ENCODE measurements around the gene EMD. TPM values are rescaled to one million over a fixed set of nuclear protein-coding genes. Genes with fewer than 3 reads are reported as not detected.

EMD gene
- total RNA-seq, 3 donors from 2014 or later, result 107 to 113 (median 111) TPM

- H3K9me3 Mint-ChIP-seq, result no peaks in the 10 kb centered on the region
- H3K4me1 Mint-ChIP-seq (ENCODE audit: low read depth), result peaks cover 23% of the 10 kb centered on the region
- peak; percentile 99 for ATAC-seq
- DNase-seq, result peak; percentile 78
- no peaks in the 10 kb centered on the region for H3K27me3 Mint-ChIP-seq (ENCODE audit: low read depth)
- peak within 1 kb of the TSS; percentile 80 for H3K4me3 Mint-ChIP-seq
- H3K36me3 Mint-ChIP-seq (ENCODE audit: insufficient read depth), result peaks cover 5% of the 10 kb centered on the region
Observed at GRCh38 chrX:154428176-154429171, 49.4 kb downstream of the EMD start, which contains the start of gene ATP6AP1. ATP6AP1 (plus strand) TSS chrX:154428677; CDS start chrX:154428693, 16 bp downstream.

- ATAC-seq, result no peak
- H3K4me3 Mint-ChIP-seq, result peak overlapping the region; percentile 80
Observed at GRCh38 chrX:154429711-154430110, 50.6 kb downstream of the EMD start.

DNA sequence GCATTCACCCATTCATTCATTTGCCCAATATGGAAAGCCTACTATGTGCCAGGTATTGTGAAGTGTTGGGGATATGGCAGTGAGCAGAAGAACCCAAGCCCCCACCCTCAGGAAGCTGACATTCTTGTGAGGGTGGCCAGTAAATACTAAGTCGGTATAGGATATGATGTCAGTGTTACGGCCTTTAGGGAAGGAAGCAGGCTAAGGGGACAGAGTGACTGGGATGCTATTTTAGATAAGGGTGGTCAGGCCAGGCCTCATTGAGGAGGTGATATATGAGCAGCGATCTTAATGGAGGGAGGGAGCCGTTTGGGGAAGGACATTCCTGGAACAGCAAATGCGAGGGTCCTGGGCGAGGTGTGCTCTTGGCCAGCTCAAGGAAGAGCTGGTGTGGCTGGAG, 51.4 kb downstream of the EMD start:
- H3K9me3 Mint-ChIP-seq, result no peaks in the 10 kb centered on the region
- peaks cover 5% of the 10 kb centered on the region for H3K36me3 Mint-ChIP-seq (ENCODE audit: insufficient read depth)
- no peak for ATAC-seq
- H3K4me3 Mint-ChIP-seq, result no peak overlapping the region
- peaks cover 21% of the 10 kb centered on the region for H3K4me1 Mint-ChIP-seq (ENCODE audit: low read depth)
- H3K27me3 Mint-ChIP-seq (ENCODE audit: low read depth), result no peaks in the 10 kb centered on the region
- no peak for DNase-seq

More at GRCh38 chrX:154429711-154430110, 50.6 kb downstream of the EMD start:
- Mint-ChIP-seq H3K4me1 (ENCODE audit: low read depth) (peaks cover 21% of the 10 kb centered on the region), H3K36me3 (ENCODE audit: insufficient read depth) (peaks cover 5% of the 10 kb centered on the region), H3K27me3 (ENCODE audit: low read depth) (no peaks in the 10 kb centered on the region), H3K9me3 (no peaks in the 10 kb centered on the region)
- DNase-seq, result no peak

DNA sequence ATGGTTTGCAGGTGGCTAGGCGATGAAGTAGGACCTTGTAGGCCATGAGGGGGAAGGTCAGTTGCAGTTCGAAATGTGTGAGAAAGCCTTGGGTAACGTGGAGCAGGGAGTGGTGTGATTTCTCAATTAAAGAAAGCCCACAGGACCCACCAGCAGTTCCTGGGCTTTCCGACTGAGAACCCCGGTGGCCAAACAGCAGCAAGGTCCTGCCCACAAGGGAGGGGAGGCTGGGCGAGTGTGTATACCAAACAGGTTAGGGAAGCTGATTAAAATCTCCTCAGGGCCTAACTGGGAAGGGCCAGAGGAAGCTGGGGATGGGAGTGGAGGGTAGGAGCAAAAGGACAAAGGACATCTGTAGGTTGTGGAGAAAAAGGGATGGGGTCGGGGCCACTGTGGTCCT, 51.8 kb downstream of the EMD start:
- DNase-seq (no peak), ATAC-seq (no peak)
- H3K4me1 Mint-ChIP-seq (ENCODE audit: low read depth), result peaks cover 22% of the 10 kb centered on the region

More for the DNA sequence above, 51.8 kb downstream of the EMD start:
- H3K4me3 Mint-ChIP-seq, result no peak overlapping the region
- no peaks in the 10 kb centered on the region for H3K27me3 Mint-ChIP-seq (ENCODE audit: low read depth)
- no peaks in the 10 kb centered on the region for H3K9me3 Mint-ChIP-seq
- H3K36me3 Mint-ChIP-seq (ENCODE audit: insufficient read depth), result peaks cover 5% of the 10 kb centered on the region

Other genes with a start within 250 kb of the EMD start
- gene OPN1LW, start 235.1 kb upstream of the EMD start, total RNA-seq, result not detected
- gene OPN1MW, start 196.7 kb upstream of the EMD start, total RNA-seq, result not detected
- gene OPN1MW2, start 159.5 kb upstream of the EMD start, total RNA-seq, result not detected
- not detected for gene OPN1MW3, start 121.7 kb upstream of the EMD start, total RNA-seq
- not detected for gene TEX28, start 84.2 kb upstream of the EMD start, total RNA-seq
- gene TKTL1, start 83.5 kb upstream of the EMD start, total RNA-seq, result not detected
- 100 to 1,000 TPM; 765 to 924 (median 866) TPM for gene FLNA, start 4.7 kb upstream of the EMD start, total RNA-seq
- gene RPL10, start 19.1 kb downstream of the EMD start, total RNA-seq, result 1,000 to 10,000 TPM; 3,297 to 3,503 (median 3,452) TPM
- gene DNASE1L1, start 30.0 kb downstream of the EMD start, total RNA-seq, result 1 to 10 TPM; 4.0 to 7.3 (median 5.1) TPM
- gene TAFAZZIN, start 32.2 kb downstream of the EMD start, total RNA-seq, result 10 to 100 TPM; 37.9 to 39.3 (median 38.2) TPM
- gene ATP6AP1, start 49.4 kb downstream of the EMD start, total RNA-seq, result 10 to 100 TPM; 33.7 to 42.2 (median 40.8) TPM
- gene GDI1, start 57.9 kb downstream of the EMD start, total RNA-seq, result 100 to 1,000 TPM; 107 to 126 (median 116) TPM
- gene FAM50A, start 64.8 kb downstream of the EMD start, total RNA-seq, result 10 to 100 TPM; 60.2 to 61.9 (median 61.6) TPM
- gene PLXNA3, start 79.0 kb downstream of the EMD start, total RNA-seq, result 10 to 100 TPM; 26.6 to 33.8 (median 27.6) TPM
- gene LAGE3, start 100.0 kb downstream of the EMD start, total RNA-seq, result 10 to 100 TPM; 76.1 to 89.9 (median 88.1) TPM
- gene UBL4A, start 107.3 kb downstream of the EMD start, total RNA-seq, result 10 to 100 TPM; 51.5 to 63.2 (median 59.1) TPM
- gene SLC10A3, start 111.3 kb downstream of the EMD start, total RNA-seq, result 10 to 100 TPM; 31.3 to 32.0 (median 31.9) TPM
- gene FAM3A, start 136.9 kb downstream of the EMD start, total RNA-seq, result 10 to 100 TPM; 30.4 to 40.7 (median 30.8) TPM
- gene G6PD, start 167.6 kb downstream of the EMD start, total RNA-seq, result 100 to 1,000 TPM; 101 to 105 (median 102) TPM
- gene IKBKG, start 168.3 kb downstream of the EMD start, total RNA-seq, result 10 to 100 TPM; 44.3 to 51.6 (median 45.3) TPM
- gene CTAG1A, start 205.8 kb downstream of the EMD start, total RNA-seq, result not detected
- gene CTAG1B, start 240.0 kb downstream of the EMD start, total RNA-seq, result not detected

All from activated T-cell treated with anti-CD3 and anti-CD28 coated beads, Interleukin-2, amount 50 U/mL, for 4 hours (primary cell).